ENCODE results near the gene COL27A1.
"Not testable (repeated sequence)": the region's sequence is repeated elsewhere in the genome, so short reads cannot be mapped to it uniquely, and the experiment has no call there.

The COL27A1 gene

DNA sequence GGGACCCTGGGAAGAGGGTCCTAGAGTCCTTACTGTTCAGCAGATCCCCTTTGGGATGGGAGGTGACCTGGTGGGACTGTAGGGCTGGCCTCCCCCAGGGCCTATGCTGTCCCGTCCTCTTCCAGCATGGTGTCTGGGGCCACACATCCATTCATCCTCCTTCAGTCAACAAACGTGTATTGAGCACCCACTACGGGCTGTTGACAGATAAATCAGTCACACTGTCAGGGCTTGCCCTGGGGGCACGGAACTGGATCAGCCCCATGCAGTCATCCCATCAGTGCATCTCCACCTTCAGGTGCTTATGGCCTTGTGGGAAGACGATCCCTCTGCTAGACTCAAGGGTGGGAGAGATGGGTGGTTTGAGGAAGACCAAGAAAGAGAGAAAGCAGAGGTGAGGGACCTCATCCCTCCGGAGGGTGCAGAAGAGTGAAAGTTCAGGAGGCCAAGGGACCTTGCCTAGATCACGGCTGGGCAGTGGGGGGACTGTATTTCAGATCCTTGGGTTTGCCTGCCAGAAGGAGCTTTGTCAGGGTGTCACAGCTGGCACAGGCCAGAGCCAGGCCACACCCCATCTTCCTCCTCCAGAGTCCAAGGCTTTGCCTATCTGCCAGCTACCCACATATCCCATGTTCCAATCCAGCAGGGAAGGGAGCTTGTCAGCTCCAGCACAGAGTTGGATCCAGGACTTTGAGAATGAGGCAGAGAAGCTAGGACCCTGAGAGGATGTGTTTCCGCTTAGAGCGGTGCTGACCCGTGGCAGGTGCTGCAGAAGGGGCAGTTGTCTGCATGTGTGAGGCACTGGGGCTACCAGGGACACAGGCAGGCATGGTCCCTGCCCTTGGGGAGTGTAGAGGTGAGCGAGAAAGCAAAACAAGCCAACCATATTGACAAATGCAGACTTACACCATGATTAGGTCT is 30.5 kb downstream of the COL27A1 start:
- no peak for DNase-seq

DNA sequence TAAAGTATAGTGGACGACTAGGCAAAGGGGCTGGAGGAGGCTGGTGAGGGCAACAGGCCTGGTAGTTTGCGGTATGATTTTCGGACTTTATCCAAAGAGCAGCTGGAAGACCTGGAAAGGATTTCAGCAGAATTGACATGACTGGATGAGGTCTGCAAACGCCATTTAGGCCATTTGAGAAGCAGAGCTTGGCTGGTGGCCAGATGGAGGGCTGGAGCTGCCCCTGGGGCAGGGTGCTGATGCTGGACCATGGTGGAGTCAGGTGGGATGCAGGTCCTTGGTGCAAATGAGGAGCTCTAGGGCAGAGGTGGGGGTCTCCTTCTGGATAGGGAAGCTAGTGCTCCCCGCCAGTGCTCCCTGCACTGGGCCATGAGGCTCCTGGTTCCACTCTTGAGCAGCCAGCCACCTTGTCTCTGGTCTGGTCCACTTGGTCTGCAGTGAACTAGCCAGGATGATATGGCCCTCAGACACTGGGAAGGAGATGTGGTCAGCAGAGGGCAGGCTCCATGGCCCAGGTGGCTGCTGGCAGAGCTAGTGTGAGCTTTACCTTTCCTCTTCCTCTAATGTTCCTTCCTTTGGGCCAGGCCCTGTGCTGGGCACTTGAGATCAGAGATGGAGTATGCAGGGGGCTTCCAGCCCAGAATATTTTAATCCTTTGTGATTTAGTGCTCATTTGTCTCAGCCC is 31.4 kb downstream of the COL27A1 start:
- DNase-seq: no peak

DNA sequence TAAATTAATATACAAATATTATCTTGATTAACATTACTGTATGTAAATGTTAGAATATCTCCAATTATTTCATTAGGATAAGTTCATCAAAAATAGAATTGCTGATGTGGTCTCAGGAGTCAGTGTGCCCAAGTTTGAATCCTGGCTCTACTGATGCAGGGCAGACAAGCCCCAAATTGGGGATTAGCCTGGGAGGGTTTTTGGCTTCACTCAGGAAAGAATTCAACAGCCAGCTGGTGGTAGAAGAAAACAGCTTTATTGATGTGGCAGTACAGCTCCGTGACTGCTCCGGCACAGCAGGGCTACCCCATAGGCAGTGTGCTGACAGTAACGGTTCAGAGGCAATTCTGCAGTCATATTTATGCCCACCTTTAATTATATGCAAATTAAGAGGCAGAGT is 32.5 kb downstream of the COL27A1 start:
- DNase-seq: no peak

DNA sequence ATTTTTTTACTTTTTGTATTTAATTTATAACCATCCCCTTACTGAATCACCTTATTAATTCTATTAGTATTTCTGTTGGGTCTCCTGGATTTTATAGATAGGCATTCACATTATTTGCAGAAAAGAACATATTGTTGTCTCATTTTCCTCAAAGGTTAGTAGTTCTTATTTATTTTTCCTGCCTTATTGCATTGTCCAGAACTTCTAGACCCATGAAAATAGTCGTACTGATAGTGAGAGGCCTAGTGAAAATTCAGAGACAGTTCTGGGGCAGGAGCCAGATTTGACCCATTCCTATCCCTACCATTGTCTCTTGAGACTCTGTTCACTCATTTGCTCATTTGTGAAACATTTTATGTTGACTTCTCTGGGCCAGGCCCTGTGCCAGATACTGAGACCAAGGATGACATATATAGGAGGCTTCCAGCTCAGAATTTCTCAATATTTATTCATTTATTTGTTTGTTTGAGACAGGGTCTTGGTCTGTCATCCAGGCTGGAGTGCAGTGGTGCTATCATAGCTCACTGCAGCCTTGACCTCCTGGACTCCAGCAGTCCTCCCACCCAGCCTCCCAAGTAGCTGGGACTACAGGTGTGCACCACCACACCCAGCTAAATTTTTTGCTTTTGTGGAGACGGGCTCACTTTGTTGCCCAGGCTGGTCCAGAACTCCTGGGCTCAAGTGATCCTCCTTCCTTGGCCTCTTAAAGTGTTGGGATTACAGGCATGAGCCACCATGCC is 34.7 kb downstream of the COL27A1 start:
- no peak for DNase-seq

DNA sequence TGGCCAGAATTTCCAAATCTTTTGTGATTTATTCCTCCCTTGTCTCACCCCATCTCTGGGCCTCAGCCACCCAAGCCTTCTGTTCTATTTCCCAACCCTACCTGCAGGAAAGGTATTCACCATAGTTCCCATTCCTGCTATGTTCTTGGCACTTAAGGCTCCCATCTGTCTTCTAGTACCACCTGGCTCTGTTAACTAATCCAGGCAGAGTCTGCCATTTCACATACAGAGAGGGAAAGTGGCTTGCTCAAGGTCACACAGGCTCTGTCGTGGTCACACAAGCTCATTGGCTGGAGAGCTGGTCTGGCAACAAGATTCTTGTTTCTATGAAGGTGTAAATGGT is 35.2 kb downstream of the COL27A1 start:
- no peak for DNase-seq

DNA sequence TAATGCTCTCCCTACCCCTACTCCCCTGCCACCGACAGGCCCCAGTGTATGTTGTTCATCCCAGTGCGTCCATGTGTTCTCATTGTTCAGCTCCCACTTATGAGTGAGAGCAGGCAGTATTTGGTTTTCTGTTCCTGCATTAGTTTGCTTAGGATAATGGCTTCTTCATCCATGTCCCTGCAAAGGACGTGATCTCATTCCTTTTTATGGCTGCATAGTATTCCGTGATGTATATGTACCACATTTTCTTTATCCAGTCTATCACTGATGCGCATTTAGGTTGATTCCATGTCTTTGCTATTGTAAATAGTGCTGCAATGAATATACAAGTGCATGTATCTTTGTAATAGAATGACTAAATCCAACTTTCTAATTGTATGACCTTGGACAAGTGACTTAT is 36.1 kb downstream of the COL27A1 start:
- DNase-seq: not testable (repeated sequence)

DNA sequence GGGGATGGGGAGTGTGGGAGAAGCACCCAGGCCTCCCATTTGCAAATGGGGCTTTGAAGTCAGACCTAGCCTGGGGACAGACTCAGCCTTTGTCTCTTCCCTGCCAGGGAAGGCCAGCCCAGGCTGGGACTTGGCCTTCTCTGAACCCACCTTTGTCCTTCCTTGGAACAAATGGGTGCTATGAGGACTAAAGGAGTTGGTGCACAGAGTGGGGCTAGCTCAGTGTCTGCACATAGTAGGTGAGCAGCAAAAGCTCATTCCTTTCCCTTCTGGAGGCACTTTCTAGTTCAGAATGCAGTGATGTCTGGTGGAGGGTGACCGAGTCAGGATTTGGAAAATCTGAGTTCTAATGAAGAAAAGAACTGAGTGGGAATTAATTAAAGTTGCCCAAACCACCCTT is 37.2 kb downstream of the COL27A1 start:
- no peak for DNase-seq

DNA sequence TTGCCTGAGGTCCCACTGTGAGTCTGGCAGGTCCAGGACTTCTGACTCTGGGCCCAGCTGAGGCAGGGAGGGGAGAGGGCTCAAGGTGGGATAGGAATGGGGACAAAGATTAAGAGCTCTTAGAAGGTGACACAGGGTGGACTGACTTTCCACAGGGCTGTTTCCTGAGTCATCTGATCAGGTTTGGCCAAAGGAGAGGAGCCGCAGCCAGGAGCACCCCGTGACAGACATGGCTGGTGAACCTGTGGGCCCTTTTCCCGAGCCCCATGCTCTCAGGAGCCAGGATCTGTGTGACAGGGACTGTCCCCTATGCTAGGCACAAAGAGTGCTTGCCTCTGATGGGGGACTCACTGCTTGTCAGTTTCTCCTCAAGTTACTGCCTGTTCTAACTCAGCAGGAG is 37.8 kb downstream of the COL27A1 start:
- DNase-seq: no peak

DNA sequence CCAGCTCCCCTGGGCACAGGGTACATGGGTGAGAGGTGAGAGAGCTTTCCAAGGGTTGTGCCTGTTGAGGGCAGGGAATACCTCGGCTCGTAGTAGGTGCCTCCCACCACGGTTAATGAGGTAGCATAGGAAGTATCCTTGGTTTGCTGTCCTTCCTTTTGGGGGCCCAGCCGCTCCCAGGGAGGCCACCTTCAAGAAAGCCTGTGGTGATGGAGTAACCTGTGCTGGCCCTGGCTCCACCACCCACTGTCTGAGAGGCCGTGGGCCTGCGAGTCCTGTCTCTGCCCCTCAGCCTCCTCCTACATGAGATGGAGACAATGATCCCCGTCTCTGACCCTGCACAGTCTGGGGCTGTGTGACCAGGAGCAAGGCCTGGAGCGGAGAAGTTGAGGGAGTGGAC is 40.8 kb downstream of the COL27A1 start:
- DNase-seq: no peak

DNA sequence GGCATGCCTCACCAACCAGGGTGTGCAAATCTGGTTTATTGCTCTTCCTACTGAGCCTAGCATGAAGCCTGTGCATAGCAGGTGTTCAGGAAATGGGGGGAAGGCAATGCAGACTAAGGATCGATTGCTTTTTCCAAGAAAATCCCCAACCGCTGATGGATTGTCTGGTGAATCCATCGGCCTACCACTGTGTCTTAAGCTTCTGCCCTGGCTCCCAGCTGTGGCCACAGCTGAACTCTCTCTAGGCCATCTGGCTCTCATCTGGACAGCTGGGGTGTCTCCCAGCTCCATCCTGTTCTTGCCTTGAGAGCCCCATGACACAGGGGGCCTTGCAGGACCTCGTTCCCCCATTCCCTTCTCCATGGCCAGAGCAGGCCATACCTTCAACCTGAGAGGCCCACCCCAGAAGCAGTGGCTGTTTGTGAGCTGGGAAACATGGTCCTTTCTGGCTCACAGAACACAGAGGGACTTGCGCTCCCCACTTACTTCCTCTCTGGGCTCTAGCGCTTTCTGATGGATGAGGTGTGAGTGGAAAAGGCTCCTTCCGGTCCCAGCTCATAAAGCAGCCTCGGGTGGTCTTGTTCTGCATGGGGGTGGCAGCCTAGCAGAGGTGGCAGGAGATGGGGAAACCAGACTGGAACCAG is 41.8 kb downstream of the COL27A1 start:
- DNase-seq: no peak

DNA sequence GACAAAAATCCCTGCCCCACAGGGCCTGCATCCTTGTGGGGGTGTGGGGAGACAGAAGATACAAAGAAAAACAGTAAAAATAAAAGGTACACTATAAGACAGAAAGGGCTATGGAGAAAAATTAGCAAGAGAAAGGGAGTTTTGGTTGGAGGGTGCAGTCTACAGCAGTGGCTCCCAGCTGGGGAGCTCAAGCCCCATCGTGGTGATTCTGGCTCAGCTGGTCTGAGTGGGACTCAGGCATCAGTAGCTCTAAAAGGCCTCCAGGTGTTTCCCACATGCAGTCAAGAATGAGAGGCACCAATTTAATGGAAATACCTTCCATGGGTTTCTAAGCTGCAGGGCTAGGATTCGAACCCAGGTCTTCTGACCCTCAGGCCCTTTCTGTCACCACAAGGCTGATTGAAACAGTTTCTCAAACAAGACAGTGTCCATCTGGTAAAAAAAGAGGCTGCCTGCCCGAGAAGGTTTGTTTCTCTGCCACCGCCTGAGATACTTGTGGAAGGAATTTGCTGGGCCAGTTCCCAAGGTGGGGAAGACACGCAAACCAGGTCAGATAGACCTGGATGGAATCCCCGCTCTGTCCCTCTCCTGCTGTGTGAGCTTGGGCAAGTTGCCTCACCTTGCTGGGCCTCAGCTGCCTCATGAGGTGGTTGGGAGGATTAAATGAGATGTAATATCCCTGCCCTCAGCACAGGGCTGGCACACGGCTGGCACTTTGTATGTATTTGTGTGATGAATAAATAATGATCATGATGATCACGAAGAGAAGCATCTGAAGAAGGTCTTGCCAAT is 43.1 kb downstream of the COL27A1 start:
- DNase-seq: no peak

DNA sequence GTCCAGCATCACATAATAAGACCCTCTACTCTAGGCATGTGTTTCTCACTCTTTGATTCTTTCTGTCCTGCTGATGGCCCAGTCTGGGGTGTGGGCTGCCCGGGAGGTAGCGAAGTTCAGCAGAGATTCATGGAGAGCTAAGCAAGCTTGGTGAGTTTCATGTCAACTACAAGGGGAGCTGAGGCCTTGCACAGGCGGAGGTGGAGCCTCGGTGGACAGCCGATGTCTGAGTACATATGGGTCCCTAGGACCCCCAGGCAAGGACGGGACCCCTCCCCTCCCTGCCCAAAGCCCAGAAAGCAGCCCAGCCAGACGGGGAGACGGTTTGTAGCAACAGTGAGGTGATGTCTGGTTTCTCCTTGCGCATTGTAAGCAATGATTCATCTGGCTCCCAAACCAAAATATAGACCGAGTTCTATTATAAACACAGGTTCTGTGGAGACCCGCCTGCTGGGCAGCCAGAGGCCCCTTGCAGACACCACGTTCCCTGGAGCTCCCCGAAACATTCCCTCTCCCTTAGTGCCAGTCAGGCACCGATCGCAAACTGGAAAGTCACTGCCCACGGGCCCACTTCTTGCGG is 45.5 kb downstream of the COL27A1 start:
- DNase-seq: no peak

DNA sequence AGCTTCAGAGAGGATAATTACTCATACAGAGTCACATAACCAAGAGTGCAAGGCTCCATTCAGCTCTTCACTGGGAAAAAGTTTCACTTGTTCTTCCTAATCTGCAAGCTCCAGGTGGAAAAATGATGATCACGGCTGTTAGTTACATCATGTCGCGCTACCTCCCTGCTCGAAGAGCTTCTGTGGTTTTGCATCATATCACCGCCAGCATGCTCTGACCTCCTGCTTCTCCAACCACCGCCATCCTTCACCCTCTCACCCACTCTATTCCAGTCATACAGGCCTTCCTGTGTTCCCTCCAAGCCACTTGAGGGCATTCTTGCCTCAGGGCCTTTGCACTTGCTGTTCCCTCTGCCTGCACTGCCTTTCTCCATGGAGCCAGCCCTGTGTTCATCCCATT is 47.1 kb downstream of the COL27A1 start:
- no peak for DNase-seq

DNA sequence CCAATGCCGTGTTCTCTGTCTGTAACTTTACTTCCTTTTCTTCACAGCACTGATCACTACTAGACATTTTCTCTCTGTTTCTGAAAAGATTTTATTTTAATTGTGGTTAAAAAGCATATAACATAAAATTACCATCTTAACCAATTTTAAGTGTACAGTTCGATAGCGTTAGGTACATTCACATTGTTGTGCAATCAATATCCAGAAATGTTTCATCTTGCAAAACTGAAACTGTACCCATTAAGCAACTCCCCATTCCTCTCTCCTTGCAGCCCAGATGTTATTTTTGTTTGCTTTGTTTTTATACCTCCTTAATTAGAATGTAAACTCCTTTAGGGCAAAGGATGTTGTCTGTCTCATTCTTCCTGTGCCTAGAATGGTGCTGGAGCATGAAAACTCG is 47.5 kb downstream of the COL27A1 start:
- DNase-seq: no peak

DNA sequence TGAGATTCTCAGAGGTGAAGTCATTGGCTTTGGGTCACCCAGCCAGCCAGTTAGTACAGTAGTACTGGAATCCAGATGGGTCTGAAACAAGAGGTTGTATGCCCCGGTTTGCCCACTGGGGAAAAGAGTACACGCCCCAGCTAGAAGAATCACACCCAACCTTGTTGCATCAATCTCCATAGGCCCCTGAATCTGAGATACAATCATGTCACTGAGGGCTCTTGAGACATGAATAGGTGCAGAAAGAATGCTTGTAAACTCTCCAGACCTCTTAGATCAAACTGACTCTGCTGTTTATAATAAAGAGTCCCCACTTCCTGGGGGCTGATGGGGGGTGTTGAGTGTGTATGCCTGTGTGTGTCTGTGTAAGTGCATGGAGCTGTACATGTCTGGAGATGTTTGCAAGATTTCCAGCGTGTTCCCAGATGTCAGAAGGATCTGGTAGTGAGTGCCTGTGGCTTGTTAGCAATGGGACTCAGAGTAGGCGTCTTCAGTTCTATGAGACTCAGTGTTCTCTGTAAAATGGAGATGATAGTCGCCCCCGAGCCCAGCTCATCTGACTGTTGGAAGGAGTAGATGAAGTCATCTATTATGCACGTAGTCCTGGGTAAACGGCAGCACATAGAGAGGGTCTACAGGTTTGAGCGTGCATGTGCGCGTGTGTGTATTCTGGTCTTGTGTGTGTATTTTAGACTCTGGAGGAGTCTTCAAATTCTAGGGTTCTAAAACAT is 48.2 kb downstream of the COL27A1 start:
- no peak for DNase-seq

DNA sequence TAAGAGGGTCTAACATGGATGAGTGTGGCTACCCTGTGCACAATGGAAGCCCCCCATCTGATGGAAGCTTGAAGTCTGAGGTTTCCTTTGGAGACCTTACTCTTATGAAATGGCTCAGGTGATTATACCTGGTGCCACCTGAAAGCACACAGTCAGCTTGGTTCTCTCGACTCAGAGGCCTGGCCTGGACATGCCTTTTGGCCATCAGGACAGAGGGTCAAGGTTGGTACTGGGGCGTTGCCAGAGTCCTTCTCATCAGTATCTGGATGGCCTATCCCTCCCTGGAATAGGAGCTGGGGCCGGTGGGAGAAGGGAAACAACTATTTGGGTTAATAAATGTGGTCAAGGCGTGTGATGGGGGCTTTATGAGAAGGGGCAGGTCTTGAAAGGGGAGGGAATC is 48.9 kb downstream of the COL27A1 start:
- no peak for DNase-seq

DNA sequence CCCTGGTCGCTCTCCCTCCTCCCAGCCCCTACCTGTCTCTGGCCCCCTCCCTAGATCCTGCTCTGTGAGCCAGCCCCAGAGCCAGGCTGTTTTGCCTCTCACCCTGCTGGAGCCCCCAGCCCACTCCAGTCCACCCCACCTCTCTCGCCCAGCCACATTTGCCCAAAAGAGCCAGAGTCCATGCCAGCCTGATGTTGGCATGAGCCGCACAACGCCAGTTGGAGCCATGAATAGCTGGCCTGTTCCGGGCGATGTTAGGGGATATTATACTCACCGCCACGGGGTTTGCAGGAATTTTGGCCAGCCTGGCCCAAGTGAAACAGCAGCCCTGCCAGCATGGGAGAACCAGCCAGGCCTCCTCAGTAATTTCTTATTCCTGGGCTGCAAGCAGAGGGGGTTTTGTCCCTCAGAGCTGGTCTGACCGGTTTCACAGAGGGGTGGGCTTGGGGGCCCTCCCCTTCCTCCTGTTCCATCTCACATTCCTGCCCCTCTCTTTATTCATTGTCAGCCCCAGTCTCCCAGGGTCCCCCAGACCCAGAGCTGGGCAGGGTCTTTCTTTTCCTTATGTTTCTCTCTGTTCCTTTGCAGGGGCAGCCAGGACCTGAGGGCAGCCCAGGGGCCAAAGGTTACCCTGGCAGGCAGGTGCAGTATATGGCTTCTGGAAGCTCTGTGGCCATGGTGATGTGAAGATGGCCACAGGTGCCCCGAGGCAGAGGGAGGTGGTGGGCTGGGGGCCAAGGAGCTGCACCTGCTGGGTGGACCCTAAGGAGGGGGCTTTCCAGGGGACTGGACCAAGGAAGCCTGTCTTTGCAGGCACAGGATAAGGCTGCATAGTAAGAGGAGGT is 50.1 kb downstream of the COL27A1 start:
- DNase-seq: no peak

DNA sequence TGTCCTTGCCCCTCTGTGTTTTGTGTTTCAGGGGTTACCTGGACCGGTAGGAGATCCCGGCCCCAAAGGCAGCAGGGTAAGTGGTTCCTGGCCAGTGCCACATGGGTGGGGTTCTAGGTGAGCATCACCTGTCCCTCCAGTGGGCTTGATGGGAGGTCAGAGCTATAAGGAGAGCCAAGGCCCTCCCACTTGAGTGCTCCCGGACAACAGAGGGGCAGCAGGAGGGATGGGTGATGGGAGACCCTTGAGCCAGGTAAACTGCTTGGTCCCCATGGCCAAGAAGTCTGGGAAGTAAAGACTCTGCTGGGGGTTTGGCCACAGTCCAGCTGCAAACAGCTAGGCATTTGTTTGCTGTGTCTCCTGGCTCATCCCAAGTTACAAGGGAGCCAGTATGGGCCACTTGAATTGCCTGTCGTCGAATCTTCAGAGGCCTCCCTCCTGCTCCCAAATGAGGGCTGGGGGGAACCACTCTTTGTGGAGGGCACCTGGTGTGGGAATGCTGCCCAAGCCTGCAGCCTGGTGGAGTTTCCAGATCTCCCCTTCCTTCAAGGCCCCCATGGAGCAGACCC is 51.0 kb downstream of the COL27A1 start:
- no peak for DNase-seq

DNA sequence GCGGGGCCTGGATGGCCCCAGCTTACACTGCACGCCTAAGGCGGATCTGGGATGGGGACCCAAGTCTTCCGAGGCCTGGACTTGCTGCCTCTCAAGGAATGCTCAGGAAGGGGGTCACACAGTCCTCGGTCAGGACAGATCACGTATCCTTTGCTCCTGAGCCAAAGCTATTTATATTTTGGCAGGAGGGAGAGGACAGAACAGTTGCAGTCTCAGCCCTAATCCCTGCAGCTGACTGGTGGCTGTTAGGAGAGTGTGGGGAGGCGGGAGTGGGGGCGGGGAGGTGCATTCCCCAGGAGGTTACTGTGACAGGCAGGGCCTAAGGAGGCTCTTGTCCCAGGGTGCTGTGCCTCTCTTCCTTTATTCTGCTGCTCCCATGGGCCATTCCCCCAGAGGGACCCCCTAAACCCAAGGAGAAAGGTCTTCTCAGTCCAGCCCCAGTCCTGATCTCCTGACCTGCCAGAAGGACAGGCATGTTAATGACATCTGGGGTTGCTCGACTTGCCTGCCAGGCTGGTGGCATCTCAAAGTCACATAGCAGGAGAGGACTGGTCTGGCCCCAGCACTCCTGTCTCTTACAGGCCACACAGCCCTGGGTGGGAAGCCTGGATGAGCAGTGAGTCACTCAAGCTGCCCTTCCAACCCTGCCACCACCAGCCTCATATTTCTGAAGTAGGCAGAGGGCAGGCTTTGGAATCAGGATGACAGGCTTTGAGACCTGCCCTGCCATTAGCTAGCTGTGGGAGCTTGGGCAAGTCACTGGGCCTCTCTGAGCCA is 51.9 kb downstream of the COL27A1 start:
- no peak for DNase-seq

All from NCI-H187 (cell line).